GM19455 (cell line): ENCODE results near the gene BCKDHA.
"Not testable (repeated sequence)": the region's sequence is repeated elsewhere in the genome, so short reads cannot be mapped to it uniquely, and the experiment has no call there.

ENCODE experiments used
- ATAC-seq: cut with Tn5 transposase; IDR thresholded peaks from one replicate; pipeline ENCODE4 v1.9.1; 2021; ENCODE audit not compliant: unreplicated experiment

Gene BCKDHA

DNA sequence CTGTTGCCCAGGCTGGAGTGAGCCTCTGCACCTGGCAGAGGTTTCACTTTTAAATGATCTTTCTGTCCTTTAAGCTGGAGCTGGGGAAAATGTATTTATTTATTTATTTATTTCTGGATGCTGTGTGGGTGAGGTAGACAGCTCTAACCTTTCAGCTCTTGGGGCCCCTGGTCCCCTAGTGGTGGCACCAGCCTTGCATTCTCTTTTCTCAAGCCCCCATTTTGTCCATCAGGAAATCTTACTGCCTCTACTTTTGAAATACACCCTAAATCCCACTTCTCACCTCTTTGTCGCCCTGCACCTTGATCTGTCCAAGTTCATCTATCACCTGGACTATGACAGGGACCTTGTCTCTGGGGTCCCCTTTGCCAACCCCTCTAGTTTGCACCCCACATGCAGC lies 31.5 kb upstream of the BCKDHA start:
- no peak for ATAC-seq

DNA sequence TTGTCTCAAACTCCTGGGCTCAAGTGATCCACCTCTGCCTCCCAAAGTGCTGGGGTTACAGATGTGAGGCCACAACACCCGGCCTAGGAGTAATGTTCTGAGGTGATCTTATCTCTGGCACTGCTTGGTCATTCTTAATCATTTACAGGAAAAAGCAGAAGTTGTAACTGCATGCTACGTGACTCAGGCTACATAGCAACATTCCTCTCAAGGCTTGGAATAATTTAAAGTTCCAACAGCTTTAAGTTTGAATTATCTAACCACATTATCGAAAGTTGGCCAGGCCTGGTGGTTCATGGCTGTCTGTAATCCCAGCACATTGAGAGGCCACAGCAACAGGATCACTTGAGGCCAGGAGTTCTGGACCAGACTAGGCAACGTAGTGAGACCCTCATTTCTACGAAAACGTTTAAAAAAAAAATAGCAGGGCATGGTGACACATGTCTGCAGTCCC lies 29.7 kb upstream of the BCKDHA start:
- ATAC-seq, result no peak

DNA sequence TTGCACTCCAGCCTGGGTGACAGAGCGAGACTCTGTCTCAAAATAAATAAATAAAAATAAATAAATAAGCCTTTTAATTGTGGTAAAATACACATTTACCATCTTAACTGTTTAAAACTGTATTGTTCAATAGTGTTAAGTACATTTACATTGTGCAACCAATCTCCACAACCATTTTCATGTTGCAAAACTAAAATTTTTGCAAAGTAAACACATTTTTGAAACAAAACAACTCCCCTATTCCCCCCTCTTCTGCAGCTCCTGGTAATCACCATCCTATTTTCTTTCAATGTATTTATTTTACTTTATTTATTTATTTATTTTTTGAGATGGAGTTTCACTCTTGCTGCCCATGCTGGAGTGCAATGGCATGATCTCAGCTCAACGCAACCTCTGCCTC lies 27.8 kb upstream of the BCKDHA start:
- no peak for ATAC-seq

DNA sequence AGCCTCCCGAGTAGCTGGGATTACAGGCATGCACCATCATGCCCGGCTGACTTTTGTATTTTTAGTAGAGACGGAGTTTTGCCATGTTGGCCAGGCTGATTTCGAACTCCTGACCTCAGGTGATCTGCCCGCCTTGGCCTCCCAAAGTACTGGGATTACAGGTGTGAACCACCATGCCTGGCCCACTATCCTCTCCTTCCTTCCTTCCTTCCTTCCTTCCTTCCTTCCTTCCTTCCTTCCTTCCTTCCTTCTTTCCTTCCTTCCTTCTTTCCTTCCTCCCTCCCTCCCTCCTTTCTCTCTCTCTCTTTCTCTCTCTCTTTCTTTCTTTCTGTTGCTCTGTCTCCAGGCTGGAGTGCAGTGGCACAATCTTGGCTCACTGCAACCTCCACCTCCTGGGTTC lies 26.5 kb upstream of the BCKDHA start:
- ATAC-seq, result not testable (repeated sequence)

DNA sequence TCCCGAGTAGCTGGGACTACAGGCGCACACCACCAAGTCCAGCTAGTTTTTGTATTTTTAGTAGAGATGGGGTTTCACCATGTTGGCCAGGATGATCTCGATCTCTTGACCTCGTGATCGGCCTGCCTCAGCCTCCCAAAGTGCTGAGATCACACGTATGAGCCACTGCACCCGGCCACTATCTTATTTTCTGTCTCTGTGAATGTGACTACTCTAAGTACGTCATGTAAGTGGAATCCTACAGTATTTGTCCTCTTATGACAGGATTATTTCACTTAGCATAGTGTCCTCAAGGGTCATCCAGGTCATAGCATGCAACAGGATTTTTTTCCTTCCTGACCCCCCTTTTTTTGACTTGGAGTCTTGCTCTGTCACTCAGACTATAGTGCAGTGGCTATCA lies 26.1 kb upstream of the BCKDHA start:
- ATAC-seq, result no peak

DNA sequence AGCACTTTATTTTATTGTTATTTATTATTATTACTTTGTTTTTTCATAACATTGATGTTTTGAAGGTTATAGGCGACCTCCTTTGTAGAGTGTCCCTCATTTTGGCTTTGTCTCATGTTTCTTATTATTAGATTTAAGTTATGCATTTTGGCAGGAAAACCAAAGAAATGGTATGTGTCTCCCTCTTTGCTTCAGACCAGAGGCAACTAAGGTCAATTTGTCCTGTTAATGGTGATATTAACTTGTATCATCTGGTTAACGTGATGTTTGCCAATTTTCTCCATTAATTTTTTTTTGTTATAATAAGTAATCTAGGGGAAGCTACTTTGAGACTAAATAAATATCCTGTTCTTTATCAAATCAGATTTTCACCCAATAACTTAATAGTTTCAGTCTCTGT lies 25.1 kb upstream of the BCKDHA start:
- ATAC-seq, result no peak

DNA sequence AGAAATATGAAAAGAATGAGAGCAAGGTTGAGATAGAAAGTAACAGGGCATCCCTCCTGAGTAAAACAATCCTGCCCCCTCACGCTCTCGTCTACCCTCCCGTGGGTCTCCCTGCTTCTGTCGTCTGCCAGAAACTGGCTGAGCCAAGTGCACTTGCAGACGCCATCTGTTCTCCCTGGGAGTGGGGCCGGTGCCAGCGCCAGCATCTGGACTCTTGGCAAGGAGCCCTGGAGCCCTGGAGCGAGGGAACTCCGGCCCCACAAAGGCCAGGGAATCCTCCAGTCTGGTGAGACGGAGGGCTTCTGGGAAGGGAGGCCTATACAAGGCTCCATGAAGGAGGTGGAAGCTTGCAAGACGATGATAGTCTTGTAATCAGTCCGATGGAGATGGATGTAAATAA lies 23.6 kb upstream of the BCKDHA start:
- no peak for ATAC-seq

DNA sequence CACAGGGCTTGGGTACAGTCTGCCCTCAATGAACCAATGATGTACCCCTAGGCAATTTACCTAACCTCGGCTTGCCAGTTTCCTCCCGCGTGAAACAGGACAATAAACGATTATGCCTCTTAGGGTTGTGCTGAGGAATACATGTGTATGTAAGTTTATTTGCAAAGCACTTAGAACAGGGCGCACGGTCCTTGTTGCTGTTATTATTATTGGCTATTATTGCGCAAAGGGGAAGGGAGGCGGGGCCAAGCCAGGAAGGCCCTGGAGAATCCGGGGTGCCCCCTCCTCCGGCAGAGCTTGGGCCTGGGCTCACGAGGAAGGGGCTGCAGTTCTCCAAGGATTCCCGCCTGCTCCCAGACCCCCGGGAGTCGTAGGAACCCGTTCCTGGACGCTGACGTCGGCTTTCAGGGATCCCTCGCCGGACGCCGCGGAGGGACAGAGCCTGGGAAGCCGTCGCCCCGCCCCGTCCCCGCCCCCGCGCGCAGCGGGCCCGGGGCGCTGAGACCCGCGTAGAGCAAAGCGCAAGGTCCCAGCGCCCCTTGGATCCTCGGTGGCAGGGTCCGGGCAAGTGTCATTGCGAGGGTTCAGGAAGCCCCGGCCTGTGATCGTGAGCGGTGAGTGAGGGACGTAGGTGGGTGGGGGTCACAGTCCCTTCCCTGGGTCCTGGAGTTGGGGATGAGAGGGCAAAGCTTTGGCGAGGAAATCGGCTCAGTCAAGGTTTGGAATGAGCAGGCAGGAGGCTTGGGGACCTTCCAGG lies 21.2 kb upstream of the BCKDHA start, which contains the start of gene TMEM91:
TSS of gene TMEM91 (plus strand) at position 293 of the 757 bp plus-strand sequence. CDS start 1,777 bp downstream, outside the sequence.
- no peak for ATAC-seq

DNA sequence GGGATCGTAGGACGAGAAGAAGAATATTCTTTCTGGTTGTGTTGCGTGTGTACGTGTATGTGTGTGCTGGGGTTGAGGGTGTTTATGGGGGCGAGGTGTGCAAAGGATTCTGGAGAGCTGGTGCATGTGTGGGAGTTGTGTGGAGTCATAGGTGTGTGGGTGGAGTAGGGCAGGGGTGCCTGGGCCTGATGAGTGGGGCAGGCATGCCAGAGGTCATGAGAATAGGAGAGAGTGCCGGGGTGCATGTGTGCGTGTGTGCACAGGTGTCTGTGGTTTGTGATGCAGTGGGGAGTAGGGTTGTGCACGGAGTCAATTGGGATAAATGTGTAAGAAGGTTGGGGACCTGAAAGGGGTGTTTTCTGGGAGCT lies 20.6 kb upstream of the BCKDHA start:
- no peak for ATAC-seq

DNA sequence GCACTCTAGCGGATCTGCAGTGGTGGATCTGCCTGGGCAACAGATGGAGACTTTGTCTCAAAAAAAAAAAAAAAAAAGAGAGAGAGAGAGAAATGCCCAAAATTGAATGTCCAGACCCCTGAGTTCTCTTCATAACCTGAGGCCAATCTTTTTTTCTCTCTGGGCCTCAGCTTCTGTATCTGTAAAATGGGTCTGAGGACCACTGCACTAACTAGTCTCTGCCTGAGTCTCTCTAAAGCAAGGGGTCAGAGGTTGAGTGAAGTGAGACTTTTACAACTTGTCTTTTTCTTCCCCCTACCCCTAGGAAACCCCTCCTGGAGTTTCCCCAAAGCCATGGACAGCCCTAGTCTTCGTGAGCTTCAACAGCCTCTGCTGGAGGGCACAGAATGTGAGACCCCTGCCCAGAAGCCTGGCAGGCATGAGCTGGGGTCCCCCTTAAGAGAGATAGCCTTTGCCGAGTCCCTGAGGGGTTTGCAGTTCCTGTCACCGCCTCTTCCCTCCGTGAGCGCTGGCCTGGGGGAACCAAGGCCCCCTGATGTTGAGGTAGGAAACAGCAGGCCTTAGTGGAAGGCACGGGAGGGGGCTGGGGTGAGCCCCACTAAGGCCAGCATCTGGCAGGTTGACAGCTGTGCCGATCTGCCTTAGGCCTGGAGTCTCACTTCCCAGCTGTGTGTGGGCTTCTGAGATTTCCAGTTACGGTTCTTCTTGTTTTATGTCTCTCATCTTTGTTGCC lies 19.5 kb upstream of the BCKDHA start:
- no peak for ATAC-seq

DNA sequence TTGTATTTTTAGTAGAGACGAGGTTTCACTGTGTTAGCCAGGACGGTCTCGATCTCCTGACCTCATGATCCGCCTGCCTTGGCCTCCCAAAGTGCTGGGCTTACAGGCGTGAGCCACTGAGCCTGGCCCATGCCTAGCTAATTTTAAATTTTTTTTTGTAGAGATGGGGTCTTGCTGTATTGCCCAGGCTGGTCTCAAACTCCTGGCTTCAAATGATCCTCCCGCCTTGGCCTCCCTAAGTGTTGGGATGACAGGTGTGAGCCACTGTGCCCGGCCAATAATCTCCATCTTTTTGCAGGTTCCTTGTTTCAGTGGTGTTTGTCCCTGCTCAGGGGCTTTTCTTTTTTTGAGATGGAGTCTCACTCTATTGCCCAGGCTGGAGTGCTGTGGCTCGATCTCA lies 16.1 kb upstream of the BCKDHA start:
- not testable (repeated sequence) for ATAC-seq

DNA sequence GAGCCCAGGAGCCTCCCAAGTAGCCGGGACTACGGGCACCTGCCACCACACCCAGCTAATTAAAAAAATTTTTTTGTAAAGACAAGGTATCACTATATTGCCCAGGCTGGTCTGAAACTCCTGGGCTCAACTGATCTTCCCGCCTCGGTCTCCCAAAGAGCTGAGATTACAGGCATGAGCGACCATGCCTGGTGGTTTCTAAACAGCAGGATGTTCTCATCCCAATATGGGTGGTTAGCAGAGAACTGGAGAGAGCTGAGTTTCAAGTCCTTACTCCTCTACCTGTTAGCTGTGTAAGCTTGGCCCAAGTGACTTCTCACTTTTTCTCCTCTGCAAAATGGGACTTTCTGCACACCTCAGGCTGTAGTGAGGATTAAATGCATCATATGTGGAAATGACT lies 13.3 kb upstream of the BCKDHA start:
- ATAC-seq, result no peak

DNA sequence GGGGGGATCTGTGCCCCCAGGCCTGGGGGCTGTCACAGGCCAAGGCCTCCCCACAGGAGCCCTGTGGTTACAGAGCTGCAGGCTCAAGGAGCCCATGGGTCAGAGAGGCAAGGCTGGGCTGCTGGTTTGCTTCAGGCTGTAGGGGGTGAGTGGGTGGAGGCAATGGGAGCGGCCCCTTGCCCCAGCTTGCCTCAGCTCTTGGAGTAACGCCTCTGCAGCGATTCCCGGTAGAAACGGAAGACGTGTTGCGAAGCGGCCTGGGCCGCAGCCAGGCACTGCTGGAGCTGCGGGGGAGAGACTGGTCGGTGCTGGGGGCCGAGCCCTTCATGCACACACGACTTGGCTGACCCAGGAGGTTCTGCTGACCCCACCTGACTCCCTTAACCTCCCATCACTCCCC lies 11.2 kb upstream of the BCKDHA start:
- ATAC-seq, result no peak

DNA sequence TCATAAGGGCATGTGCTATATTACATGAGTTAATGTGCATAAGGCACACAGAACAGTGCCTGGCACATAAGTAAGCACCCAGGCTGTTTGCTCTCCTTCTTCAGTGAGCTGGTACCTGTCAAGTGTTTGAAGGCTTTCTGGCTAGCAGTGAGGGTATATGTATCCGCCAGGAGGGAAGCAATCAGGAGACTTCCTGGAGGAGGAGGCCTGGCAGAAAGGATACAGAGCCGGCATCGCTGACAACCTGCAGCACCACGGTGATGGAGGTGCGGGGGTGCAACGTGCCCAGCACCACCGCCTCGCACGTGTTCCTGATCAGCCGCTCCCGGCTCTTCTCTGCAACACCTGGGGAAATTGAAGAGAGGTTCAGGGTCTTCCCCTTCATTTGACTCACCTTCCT lies 6.0 kb upstream of the BCKDHA start:
- ATAC-seq, result no peak

DNA sequence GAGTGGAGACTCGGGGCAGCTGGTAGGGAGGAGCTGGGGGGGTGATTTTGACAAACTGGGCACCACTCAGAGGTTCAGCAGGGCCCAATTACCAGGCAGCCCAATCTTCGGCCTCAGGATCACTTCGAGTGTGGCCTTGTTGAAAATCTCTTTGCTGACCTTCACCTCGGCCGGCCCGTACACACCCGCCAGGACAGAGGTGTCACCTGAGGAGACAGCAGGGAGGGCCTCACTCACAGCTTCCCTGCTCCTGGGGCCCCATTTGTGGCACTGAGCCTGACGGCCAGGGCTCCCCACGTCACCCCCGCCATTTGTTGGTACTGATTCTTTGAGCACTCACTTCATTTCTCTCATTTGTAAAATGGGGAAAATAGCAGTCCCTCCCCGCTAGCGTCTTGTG lies 4.8 kb upstream of the BCKDHA start:
- ATAC-seq, result no peak

DNA sequence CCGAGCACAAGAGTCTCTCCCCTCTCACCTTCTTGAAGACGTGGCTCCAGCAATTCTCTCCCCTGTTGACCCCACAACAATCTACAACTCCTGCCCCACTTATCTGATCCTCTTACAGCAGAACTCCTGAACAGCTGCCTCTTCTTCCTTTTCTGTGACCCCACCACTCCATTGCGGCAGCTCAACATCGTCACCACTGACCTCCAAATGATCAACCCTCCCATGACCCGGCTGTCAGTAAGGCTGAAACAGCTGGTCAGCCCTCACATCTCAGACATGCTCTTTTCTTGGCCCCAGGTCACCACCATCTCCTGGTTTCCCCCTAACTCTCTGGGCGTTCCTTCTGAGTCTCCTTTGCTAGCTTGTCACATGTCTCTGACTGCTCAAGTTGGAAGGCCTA lies 2.3 kb upstream of the BCKDHA start:
- no peak for ATAC-seq

DNA sequence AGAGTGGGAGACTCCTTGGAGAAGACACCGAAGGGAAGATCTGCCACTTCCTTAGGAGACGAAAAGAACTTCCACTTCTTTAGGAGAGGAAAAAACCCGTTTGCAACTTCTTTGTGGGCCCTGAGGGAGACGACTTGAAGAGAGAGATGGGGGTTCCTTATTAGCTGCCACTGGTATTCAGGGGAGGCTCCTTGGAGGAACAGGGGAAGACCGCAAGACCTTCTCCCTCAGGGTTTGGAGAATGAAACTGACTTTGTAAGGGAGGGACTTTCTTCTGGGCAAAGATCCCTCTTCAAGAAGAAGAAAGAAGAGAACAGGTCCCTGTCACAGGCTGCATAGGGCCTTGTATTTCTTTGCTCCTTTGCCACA lies 416 bp downstream of the BCKDHA start:
- ATAC-seq, result no peak

DNA sequence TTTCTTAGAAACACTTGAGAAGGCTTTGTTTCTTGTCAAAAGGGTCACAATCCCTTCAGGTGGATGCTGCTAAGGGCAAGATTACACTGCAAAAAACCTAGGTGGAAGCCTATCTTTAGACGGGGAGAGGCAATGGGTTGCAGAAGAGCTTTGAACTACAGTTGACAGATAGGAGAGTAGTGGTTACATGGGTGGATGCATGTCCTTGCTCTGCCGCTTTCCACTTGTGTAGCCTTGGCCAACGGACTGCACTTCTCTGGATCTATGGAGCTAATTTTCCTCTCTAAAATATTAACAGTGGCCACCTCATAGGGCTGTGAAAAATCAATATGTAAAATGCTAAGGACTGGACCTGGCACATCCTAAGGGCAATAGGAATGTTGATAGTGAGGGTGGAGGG lies 980 bp downstream of the BCKDHA start:
- no peak for ATAC-seq

DNA sequence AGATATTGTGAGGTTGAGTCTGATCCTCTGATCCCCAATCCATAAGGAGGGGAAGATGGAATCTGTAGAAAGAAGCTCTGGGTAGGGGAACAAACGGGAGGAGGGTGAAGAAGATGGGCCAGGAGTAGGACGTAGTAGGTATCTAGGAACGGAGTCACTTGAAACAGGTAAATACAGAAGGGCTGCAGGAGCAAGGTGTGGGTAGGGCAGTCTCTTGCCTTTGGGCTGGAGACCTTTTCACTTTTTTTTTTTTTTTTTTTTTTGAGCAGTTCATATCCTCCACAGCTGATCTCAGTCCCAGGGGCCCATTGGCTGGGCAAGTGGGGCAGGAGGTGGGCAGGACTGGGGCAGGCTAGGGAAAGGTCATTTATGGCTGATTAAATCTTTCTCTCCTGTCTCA lies 1.5 kb downstream of the BCKDHA start:
- ATAC-seq, result no peak

DNA sequence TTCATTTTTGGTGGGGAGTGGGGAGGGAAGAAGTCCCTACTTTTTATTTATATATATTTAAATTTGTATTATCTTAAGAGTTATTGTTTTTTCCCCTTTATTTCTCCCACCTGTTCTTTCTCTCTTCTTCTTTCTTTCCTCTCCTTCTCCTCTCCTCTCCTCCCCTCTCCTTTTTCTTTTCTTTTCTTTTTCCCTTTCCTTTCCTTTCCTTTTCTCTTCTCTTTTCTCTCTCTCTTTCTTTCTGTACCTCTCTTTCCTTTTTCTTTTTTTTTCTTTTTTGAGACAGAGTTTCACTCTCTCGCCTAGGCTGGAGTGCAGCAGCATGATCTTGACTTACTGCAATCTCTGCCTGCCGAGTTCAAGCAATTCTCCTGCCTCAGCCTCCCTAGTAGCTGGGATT lies 1.9 kb downstream of the BCKDHA start:
- ATAC-seq, result no peak

DNA sequence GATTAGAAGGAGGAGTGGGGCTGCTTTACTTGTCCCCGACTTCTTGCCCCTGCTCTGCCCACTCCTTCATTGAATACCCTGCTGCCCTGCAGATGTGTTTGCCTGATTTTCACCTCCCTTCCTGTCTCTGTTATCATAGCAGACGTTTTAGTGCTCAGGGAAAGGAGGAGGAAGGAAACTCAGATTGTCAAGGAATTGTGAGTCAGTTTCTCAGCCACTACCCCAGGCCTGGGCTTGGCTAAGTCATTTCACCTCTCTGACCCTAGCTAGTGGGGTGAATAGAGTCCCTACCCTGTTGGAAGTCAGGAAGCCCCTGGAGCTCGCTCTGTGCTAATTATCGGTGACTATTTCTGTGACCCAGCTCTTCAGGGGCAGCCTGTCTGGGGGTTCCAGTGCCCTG lies 3.9 kb downstream of the BCKDHA start:
- ATAC-seq, result no peak

DNA sequence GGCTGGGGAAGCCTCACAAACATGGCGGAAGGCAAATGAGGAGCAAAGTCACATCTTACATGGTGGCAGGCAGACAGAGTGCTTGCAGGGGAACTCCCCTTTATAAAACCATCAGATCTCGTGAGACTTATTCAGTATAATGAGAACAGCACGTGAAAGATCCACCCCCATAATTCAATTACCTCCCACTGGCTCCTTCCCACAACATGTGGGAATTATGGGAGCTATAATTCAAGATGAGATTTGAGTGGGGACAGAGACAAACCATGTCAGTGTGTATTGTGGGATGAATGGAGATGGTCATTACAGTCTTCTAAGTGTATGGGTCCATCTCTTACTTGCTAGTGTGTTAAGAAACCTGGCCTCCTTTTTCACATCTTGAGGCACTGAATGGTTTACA lies 4.4 kb downstream of the BCKDHA start:
- no peak for ATAC-seq
